Right atrium auricular region (tissue), 2 donors: ENCODE data around the gene ADAM22. TPM values are rescaled to one million over a fixed set of nuclear protein-coding genes. Genes with fewer than 3 reads are reported as not detected.
"Not testable (repeated sequence)": the region's sequence is repeated elsewhere in the genome, so short reads cannot be mapped to it uniquely, and the experiment has no call there.

Experiments used
- DNase-seq: peaks from one replicate; pipeline ENCODE4 v3.0.0-alpha.2; 2019; ENCODE audit warnings: low spot score
- H3K27ac ChIP-seq, 2 donors: fragments of 200-600 bp; sonication (generic); 1 replicate in 1 of 2; 2 replicates in 1 of 2; pipeline ENCODE4 v1.5.1; 2016 to 2019
- H3K27me3 ChIP-seq, 2 donors: fragments of 200-600 bp; sonication (generic); one replicate each; pipeline versions ENCODE4 v1.5.1 to v1.6.0; 2017 to 2019
- H3K36me3 ChIP-seq: fragments of 200-600 bp; sonication (generic); one replicate; pipeline ENCODE4 v1.5.1; 2016
- H3K4me1 ChIP-seq, 2 donors: fragments of 200-600 bp; sonication (generic); one replicate each; pipeline versions ENCODE4 v1.5.1 to v1.6.0; 2017 to 2019
- H3K4me3 ChIP-seq, 2 donors: fragments of 200-600 bp; sonication (generic); 1 replicate in 1 of 2; 2 replicates in 1 of 2; pipeline ENCODE4 v1.5.1; 2017 to 2019; ENCODE audit warnings: mild to moderate bottlenecking in 1 of 2, moderate library complexity in 1 of 2
- H3K9me3 ChIP-seq, 2 donors: fragments of 200-600 bp; sonication (generic); one replicate each; pipeline ENCODE4 v1.5.1; 2019
- CTCF ChIP-seq, 2 donors: fragments of 200-600 bp; sonication (generic); IDR thresholded peaks; one replicate each; pipeline ENCODE4 v1.5.1; 2019; ENCODE audit warnings: antibody characterized with exemption in 2 of 2
- total RNA-seq, 2 donors: library from RNA; depleted of rRNA; stranded (reverse); fragments of >200 nt; gene quantifications; one replicate each; pipeline ENCODE4 v1.1.0, GENCODE V29; 2016

The ADAM22 gene
- total RNA-seq, 2 donors from 2014 or later: 1.9 to 3.9 TPM

- DNase-seq: no peak
These were observed 21.9 kb upstream of the ADAM22 start for GRCh38 chr7:87912121-87912520.

GRCh38 chr7:87918740-87919139 is 15.3 kb upstream of the ADAM22 start:
- H3K27me3 ChIP-seq: no peaks in the 10 kb centered on the region
- no peak overlapping the region for H3K27ac ChIP-seq
- H3K4me1 ChIP-seq: no peaks in the 10 kb centered on the region
- no peak for TF ChIP-seq CTCF (IDR thresholded peaks at IDR 0.05)
- no peaks in the 10 kb centered on the region for H3K36me3 ChIP-seq
- no peak overlapping the region for H3K4me3 ChIP-seq
- H3K9me3 ChIP-seq: no peaks in the 10 kb centered on the region
- no peak for DNase-seq

More at GRCh38 chr7:87912121-87912520, 21.9 kb upstream of the ADAM22 start:
- no peak overlapping the region for H3K4me3 ChIP-seq
- no peak overlapping the region for H3K27ac ChIP-seq
- TF ChIP-seq CTCF (IDR thresholded peaks at IDR 0.05): no peak
- H3K9me3 ChIP-seq: no peaks in the 10 kb centered on the region
- no peaks in the 10 kb centered on the region for H3K36me3 ChIP-seq
- no peaks in the 10 kb centered on the region for H3K4me1 ChIP-seq
- no peaks in the 10 kb centered on the region for H3K27me3 ChIP-seq

GRCh38 chr7:87919875-87920274 is 14.2 kb upstream of the ADAM22 start:
- H3K27ac ChIP-seq: no peak overlapping the region
- no peaks in the 10 kb centered on the region for H3K36me3 ChIP-seq
- H3K9me3 ChIP-seq: no peaks in the 10 kb centered on the region
- H3K27me3 ChIP-seq: no peaks in the 10 kb centered on the region
- TF ChIP-seq CTCF (IDR thresholded peaks at IDR 0.05): no peak
- DNase-seq: no peak
- H3K4me3 ChIP-seq: no peak overlapping the region
- no peaks in the 10 kb centered on the region for H3K4me1 ChIP-seq

GRCh38 chr7:87920578-87920977 is 13.5 kb upstream of the ADAM22 start:
- Histone ChIP-seq H3K27ac (no peak overlapping the region), H3K9me3 (no peaks in the 10 kb centered on the region), H3K4me1 (no peaks in the 10 kb centered on the region), H3K4me3 (no peak overlapping the region), H3K27me3 (no peaks in the 10 kb centered on the region), H3K36me3 (no peaks in the 10 kb centered on the region)
- DNase-seq: no peak
- TF ChIP-seq CTCF (IDR thresholded peaks at IDR 0.05): no peak

DNA sequence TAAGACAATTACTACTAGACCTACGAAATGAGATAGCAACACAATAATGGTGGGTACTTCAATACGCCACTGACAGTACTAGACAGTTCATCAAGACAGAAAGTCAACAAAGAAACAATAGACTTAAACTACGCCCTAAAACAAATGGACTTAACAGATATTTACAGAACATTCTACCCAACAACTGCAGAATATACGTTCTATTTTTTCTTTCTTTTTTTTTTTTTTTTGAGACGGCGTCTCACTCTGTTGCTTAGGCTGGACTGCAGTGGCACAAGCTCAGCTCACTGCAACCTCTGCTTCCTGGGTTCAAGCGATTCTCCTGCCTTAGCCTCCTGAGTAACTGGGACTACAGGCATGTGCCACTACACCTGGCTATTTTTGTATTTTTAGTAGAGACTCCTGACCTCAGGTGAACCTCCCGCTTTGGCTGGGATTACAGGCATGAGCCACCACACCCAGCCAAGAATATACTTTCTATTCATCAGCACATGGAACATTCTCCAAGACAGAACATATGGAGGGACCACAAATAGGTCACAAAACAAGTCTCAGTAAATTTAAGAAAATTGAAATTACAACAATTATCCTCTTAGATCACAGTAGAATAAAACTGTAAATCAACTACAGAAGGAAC is 11.2 kb upstream of the ADAM22 start:
- H3K4me3 ChIP-seq, H3K27me3 ChIP-seq, H3K9me3 ChIP-seq, H3K27ac ChIP-seq, H3K36me3 ChIP-seq, H3K4me1 ChIP-seq, DNase-seq: not testable (repeated sequence)

- H3K27ac ChIP-seq: no peak overlapping the region
- no peaks in the 10 kb centered on the region for H3K27me3 ChIP-seq
- H3K9me3 ChIP-seq: no peaks in the 10 kb centered on the region
- H3K36me3 ChIP-seq: no peaks in the 10 kb centered on the region
- no peaks in the 10 kb centered on the region for H3K4me1 ChIP-seq
- DNase-seq: no peak
- H3K4me3 ChIP-seq: no peak overlapping the region
- TF ChIP-seq CTCF (IDR thresholded peaks at IDR 0.05): no peak
These were observed 7.2 kb upstream of the ADAM22 start for GRCh38 chr7:87926581-87927461.
